ENCODE results near the gene MCUB. TPM values are rescaled to one million over a fixed set of nuclear protein-coding genes. Genes with fewer than 3 reads are reported as not detected.
A peak's percentile ranks its signal among the peaks of the same experiment; 100 is the strongest.

Gene MCUB
- total and polyA plus RNA-seq, 2 donors (not counting 1 experiment from before 2014, with no cell fraction given) = 19.0 to 20.6 TPM

DNA sequence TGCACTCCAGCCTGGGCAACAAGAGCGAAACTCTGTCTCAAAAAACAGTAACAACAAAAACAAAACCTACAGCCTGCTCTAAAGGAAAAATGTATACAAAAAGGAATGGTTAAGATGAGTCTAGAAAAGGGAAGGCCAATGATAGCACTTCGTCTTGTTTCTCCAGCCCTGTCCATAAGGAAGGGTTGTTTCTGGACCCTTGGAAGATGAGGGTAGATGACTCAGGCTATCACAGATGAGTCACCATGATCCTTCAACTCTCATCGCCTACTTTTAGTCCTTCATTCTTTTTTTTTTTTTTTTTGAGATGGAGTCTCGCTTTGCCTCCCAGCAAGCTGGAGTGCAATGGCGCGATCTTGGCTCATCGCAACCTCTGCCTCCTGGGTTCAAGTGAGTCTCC lies 161.0 kb downstream of the MCUB start:
- no peaks in the 10 kb centered on the region for H3K27me3 ChIP-seq (ENCODE audit: control insufficient read depth, insufficient read depth, low read length)

DNA sequence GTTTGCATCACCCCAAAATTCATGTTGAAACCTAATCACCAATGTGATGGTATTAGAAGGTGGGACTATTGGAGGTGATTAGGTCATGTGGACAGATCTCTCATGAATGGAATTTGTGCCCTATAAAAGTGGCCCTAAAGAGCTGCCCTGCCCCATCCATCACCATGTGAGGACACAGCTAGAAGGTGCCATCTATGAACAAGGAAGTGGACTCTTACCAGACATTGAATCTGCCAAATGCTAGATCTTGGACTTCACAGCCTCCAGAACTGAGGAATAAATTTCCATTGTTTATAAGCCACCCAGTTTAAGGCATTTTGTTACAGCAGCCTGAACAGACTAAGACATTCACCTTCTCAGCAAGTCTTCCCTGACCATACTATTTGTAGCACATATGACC lies 162.3 kb downstream of the MCUB start:
- no peaks in the 10 kb centered on the region for H3K27me3 ChIP-seq (ENCODE audit: control insufficient read depth, insufficient read depth, low read length)
- TF ChIP-seq, protein P1, sequence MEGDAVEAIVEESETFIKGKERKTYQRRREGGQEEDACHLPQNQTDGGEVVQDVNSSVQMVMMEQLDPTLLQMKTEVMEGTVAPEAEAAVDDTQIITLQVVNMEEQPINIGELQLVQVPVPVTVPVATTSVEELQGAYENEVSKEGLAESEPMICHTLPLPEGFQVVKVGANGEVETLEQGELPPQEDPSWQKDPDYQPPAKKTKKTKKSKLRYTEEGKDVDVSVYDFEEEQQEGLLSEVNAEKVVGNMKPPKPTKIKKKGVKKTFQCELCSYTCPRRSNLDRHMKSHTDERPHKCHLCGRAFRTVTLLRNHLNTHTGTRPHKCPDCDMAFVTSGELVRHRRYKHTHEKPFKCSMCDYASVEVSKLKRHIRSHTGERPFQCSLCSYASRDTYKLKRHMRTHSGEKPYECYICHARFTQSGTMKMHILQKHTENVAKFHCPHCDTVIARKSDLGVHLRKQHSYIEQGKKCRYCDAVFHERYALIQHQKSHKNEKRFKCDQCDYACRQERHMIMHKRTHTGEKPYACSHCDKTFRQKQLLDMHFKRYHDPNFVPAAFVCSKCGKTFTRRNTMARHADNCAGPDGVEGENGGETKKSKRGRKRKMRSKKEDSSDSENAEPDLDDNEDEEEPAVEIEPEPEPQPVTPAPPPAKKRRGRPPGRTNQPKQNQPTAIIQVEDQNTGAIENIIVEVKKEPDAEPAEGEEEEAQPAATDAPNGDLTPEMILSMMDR (conservative IDR thresholded peaks at IDR 0.05 in 1 of 2, IDR thresholded peaks at IDR 0.05 in 1 of 2; ENCODE audit: low read depth in 1 of 2, low read length in 2 of 2) = no peak
- TF ChIP-seq EZH2 (IDR thresholded peaks at IDR 0.05; ENCODE audit: low read length, missing control alignments) = no peak
- no peak overlapping the region for H3K27ac ChIP-seq (ENCODE audit: insufficient read depth, low read length)
- no peak overlapping the region for H3K4me2 ChIP-seq (ENCODE audit: extremely low read depth, insufficient read depth, low read length)
- no peak for DNase-seq (ENCODE audit: low read depth in 2 of 2)
- no peaks in the 10 kb centered on the region for H4K20me1 ChIP-seq (ENCODE audit: control insufficient read depth, extremely low read depth, insufficient read depth, low read length)
- H3K4me1 ChIP-seq (ENCODE audit: control insufficient read depth, extremely low read depth, insufficient read depth, low read length) = no peaks in the 10 kb centered on the region
- H3K9me3 ChIP-seq (ENCODE audit: control insufficient read depth, insufficient read depth, low read depth, low read length) = no peaks in the 10 kb centered on the region
- H3K4me3 ChIP-seq (replicated peaks in 1 of 4; ENCODE audit: control extremely low read depth in 1 of 4, insufficient read depth in 1 of 4, low read depth in 3 of 4, low read length in 4 of 4) = no peak overlapping the region
- H3K36me3 ChIP-seq (ENCODE audit: control insufficient read depth, insufficient read depth, low read length) = no peaks in the 10 kb centered on the region
- no peak overlapping the region for H2AFZ ChIP-seq (ENCODE audit: low read length)
- H3K9ac ChIP-seq (ENCODE audit: insufficient read depth, low read length) = no peak overlapping the region
- no peaks in the 10 kb centered on the region for H3K79me2 ChIP-seq (ENCODE audit: control insufficient read depth, insufficient read depth, low read length)

More for the DNA sequence above, 161.0 kb downstream of the MCUB start:
- DNase-seq (ENCODE audit: low read depth in 2 of 2) = peak; percentile 20 to 64
- Histone ChIP-seq H3K4me1 (ENCODE audit: control insufficient read depth, extremely low read depth, insufficient read depth, low read length) (no peaks in the 10 kb centered on the region), H3K4me3 (replicated peaks in 1 of 4; ENCODE audit: control extremely low read depth in 1 of 4, insufficient read depth in 1 of 4, low read depth in 3 of 4, low read length in 4 of 4) (no peak overlapping the region), H3K9me3 (ENCODE audit: control insufficient read depth, insufficient read depth, low read depth, low read length) (no peaks in the 10 kb centered on the region), H2AFZ (ENCODE audit: low read length) (no peak overlapping the region), H3K9ac (ENCODE audit: insufficient read depth, low read length) (no peak overlapping the region), H3K27ac (ENCODE audit: insufficient read depth, low read length) (no peak overlapping the region), H4K20me1 (ENCODE audit: control insufficient read depth, extremely low read depth, insufficient read depth, low read length) (no peaks in the 10 kb centered on the region), H3K36me3 (ENCODE audit: control insufficient read depth, insufficient read depth, low read length) (no peaks in the 10 kb centered on the region), H3K4me2 (ENCODE audit: extremely low read depth, insufficient read depth, low read length) (no peak overlapping the region), H3K79me2 (ENCODE audit: control insufficient read depth, insufficient read depth, low read length) (no peaks in the 10 kb centered on the region)
- TF ChIP-seq, protein P1 (conservative IDR thresholded peaks at IDR 0.05 in 1 of 2, IDR thresholded peaks at IDR 0.05 in 1 of 2; ENCODE audit: low read depth in 1 of 2, low read length in 2 of 2) = no peak
- no peak for TF ChIP-seq EZH2 (IDR thresholded peaks at IDR 0.05; ENCODE audit: low read length, missing control alignments)

DNA sequence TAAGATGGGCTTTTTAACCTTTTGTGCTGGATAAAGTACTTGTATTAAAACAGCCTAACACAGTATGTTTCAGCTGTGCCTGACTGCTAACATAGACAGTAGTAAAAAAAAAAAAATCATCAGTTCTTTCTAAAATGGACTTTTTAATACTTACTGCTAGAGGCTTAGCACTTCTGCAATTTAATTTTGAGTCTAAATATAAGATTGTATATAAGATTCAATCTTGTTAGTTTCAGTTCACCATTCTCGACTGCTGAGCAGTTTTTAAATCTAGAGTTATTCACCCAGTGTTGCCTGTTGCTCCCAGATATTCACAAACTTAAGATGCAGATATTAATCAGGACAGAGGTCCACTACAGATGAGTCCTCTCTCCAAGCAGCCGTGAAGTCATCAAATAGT lies 163.1 kb downstream of the MCUB start:
- no peaks in the 10 kb centered on the region for H3K4me1 ChIP-seq (ENCODE audit: control insufficient read depth, extremely low read depth, insufficient read depth, low read length)
- TF ChIP-seq, protein P1 (conservative IDR thresholded peaks at IDR 0.05 in 1 of 2, IDR thresholded peaks at IDR 0.05 in 1 of 2; ENCODE audit: low read depth in 1 of 2, low read length in 2 of 2) = no peak
- no peak for TF ChIP-seq EZH2 (IDR thresholded peaks at IDR 0.05; ENCODE audit: low read length, missing control alignments)
- no peak overlapping the region for H3K27ac ChIP-seq (ENCODE audit: insufficient read depth, low read length)
- H2AFZ ChIP-seq (ENCODE audit: low read length) = no peak overlapping the region
- no peaks in the 10 kb centered on the region for H3K27me3 ChIP-seq (ENCODE audit: control insufficient read depth, insufficient read depth, low read length)
- no peaks in the 10 kb centered on the region for H3K9me3 ChIP-seq (ENCODE audit: control insufficient read depth, insufficient read depth, low read depth, low read length)
- no peak overlapping the region for H3K4me3 ChIP-seq (replicated peaks in 1 of 4; ENCODE audit: control extremely low read depth in 1 of 4, insufficient read depth in 1 of 4, low read depth in 3 of 4, low read length in 4 of 4)
- no peak overlapping the region for H3K9ac ChIP-seq (ENCODE audit: insufficient read depth, low read length)
- no peaks in the 10 kb centered on the region for H4K20me1 ChIP-seq (ENCODE audit: control insufficient read depth, extremely low read depth, insufficient read depth, low read length)
- no peak overlapping the region for H3K4me2 ChIP-seq (ENCODE audit: extremely low read depth, insufficient read depth, low read length)
- DNase-seq (ENCODE audit: low read depth in 2 of 2) = no peak
- no peaks in the 10 kb centered on the region for H3K36me3 ChIP-seq (ENCODE audit: control insufficient read depth, insufficient read depth, low read length)
- H3K79me2 ChIP-seq (ENCODE audit: control insufficient read depth, insufficient read depth, low read length) = no peaks in the 10 kb centered on the region

All from fibroblast of lung (primary cell).